ENCODE measurements around the gene ABCA9.

- TF ChIP-seq CTCF (IDR thresholded peaks at IDR 0.05) (no peak), POLR2A (IDR thresholded peaks at IDR 0.05) (no peak)
These were observed 18.4 kb downstream of the ABCA9 start for GRCh38 chr17:69042308-69042707.

All from adrenal gland (tissue), 5 donors.